Adrenal gland (tissue), 12 donors: ENCODE data around the gene SMG9. TPM values are rescaled to one million over a fixed set of nuclear protein-coding genes. Genes with fewer than 3 reads are reported as not detected.

Experiments used
- DNase-seq, 7 donors: peaks; one replicate each; pipeline ENCODE4 v3.0.0-alpha.2; 2019 to 2020
- H3K27ac ChIP-seq, 5 donors: fragments of 200-600 bp; sonication (generic) in 4 of 5; 1 replicate in 3 of 5; 2 replicates in 2 of 5; pipeline versions ENCODE4 v1.5.1 to v1.8.0; 2016 to 2020; ENCODE audit warnings: mild to moderate bottlenecking in 1 of 5
- H3K27me3 ChIP-seq: fragments of 200-600 bp; 2 replicates; pipeline ENCODE4 v1.8.0; 2021
- H3K36me3 ChIP-seq, 2 donors: fragments of 200-600 bp; replicated peaks in 1 of 2; 1 replicate in 1 of 2; 2 replicates in 1 of 2; pipeline versions ENCODE4 v1.5.1 to v1.8.0; 2018 to 2022
- H3K4me1 ChIP-seq, 2 donors: fragments of 200-600 bp; replicated peaks in 1 of 2; 1 replicate in 1 of 2; 2 replicates in 1 of 2; pipeline versions ENCODE4 v1.5.1 to v1.8.0; 2018 to 2021
- H3K4me3 ChIP-seq, 4 donors: fragments of 200-600 bp; sonication (generic) in 3 of 4; one replicate each; pipeline ENCODE4 v1.5.1; 2016 to 2018
- H3K9me3 ChIP-seq, 3 donors: fragments of 200-600 bp; sonication (generic) in 1 of 3; replicated peaks in 1 of 3; 1 replicate in 2 of 3; 2 replicates in 1 of 3; pipeline versions ENCODE4 v1.5.1 to v1.8.0; 2016 to 2021
- CTCF ChIP-seq, 6 experiments: fragments of 450-650 bp in 4 of 6; fragments of 200-600 bp in 2 of 6; sonication (generic) in 1 of 6; IDR thresholded peaks; 1 replicate in 5 of 6; 2 replicates in 1 of 6; pipeline versions ENCODE4 v1.5.1 to v1.8.0; 2016 to 2021; ENCODE audit warnings: antibody characterized with exemption in 6 of 6, mild to moderate bottlenecking in 2 of 6, moderate library complexity in 1 of 6
- POLR2A ChIP-seq, 2 donors: fragments of 450-650 bp; IDR thresholded peaks; one replicate each; pipeline ENCODE4 v1.6.1; 2017; ENCODE audit warnings: antibody characterized with exemption in 2 of 2, mild to moderate bottlenecking in 2 of 2, moderate library complexity in 1 of 2
- WGBS, 4 donors: extraction: QIAGEN DNeasy Blood & Tissue Kit in 2 of 4; methylation state at CpG; one replicate each; pipeline versions ENCODE4 v1.1.5 to v1.1.7; 2013 to 2017; 5-methylcytosine and 5-hydroxymethylcytosine counted together
- intact Hi-C, 2 donors: fragments of 100-400 bp; cut with DNase I; formaldehyde crosslinking; loops; one replicate each; pipeline versions ENCODE4 v1.14.1 to v1.15.0; 2022 to 2023
- polyA plus RNA-seq, 3 donors: library from polyadenylated mRNA; stranded (reverse); fragments of 200-250 nt in 2 of 3; fragments of 350-450 nt in 1 of 3; fragmentation: Illumina TruSeq in 1 of 3; extraction: RNeasy Lipid Tissue Mini Kit (QIAGEN cat#74804) in 1 of 3; gene quantifications; one replicate each; pipeline ENCODE4 v1.2.3, GENCODE V29; 2013 to 2014
- total RNA-seq, 9 donors: library from RNA; depleted of rRNA in 4 of 9; stranded (reverse); fragments of >200 nt in 4 of 9; fragments of 120-200 nt in 1 of 9; fragmentation: NEBNext Ultra II Directional in 1 of 9; extraction: Animal tissue kit (Norgen Biotek cat#: 25700) in 1 of 9; gene quantifications; one replicate each; pipeline versions ENCODE4 v1.1.0 to v1.2.4, GENCODE V29; 2013 to 2023
- donor health status: healthy with polysubstance abuse.
- donor health status: Bipolar disorder and iron deficiency.
- donor health status: DM: yes; HTN: yes; CAD: no.
- donor health status: DM: no; HTN: no; CAD: no.
- donor health status: DM: no; HTN: no; CAD: no.
- donor health status: DM: yes; HTN: yes; CAD: no.

SMG9 gene
- total and polyA plus RNA-seq, 12 donors, result 19.4 to 63.2 (median 42.8) TPM

- TF ChIP-seq POLR2A (IDR thresholded peaks at IDR 0.05) (no peak), CTCF (IDR thresholded peaks at IDR 0.05) (no peak)
- Histone ChIP-seq H3K36me3 (no peaks in the 10 kb centered on the region), H3K9me3 (no peaks in the 10 kb centered on the region), H3K27ac (no peak overlapping the region), H3K4me3 (no peak overlapping the region), H3K4me1 (peaks cover 0 to 17% of the 10 kb centered on the region in 2 donors), H3K27me3 (no peaks in the 10 kb centered on the region)
- no peak for DNase-seq
- WGBS, 4 donors, result 89 to 93% (median 91%) methylated on average over 5 to 14 of the region's 14 CpGs
- intact Hi-C loops, result no loop called here
Observed at GRCh38 chr19:43769256-43769655, 14.5 kb upstream of the SMG9 start.

- peak in 1 of 7 donors; percentile 33 for DNase-seq
- WGBS, 4 donors, result 69 to 77% (median 71%) methylated on average over 14 to 15 of the region's 15 CpGs
- intact Hi-C loops, result no loop called here
- TF ChIP-seq POLR2A (IDR thresholded peaks at IDR 0.05) (no peak), CTCF (IDR thresholded peaks at IDR 0.05) (no peak)
- no peak overlapping the region for H3K4me3 ChIP-seq
- H3K36me3 ChIP-seq, result no peaks in the 10 kb centered on the region
- H3K27ac ChIP-seq, result no peak overlapping the region
- peaks cover under 1 to 19% of the 10 kb centered on the region in 2 donors for H3K4me1 ChIP-seq
- H3K9me3 ChIP-seq, result no peaks in the 10 kb centered on the region
- H3K27me3 ChIP-seq, result no peaks in the 10 kb centered on the region
Observed at GRCh38 chr19:43768273-43769050, 13.7 kb upstream of the SMG9 start.

- Histone ChIP-seq H3K9me3 (no peaks in the 10 kb centered on the region), H3K4me3 (no peak overlapping the region), H3K4me1 (peaks cover 4 to 24% of the 10 kb centered on the region in 2 donors), H3K27ac (no peak overlapping the region), H3K36me3 (no peaks in the 10 kb centered on the region), H3K27me3 (no peaks in the 10 kb centered on the region)
- intact Hi-C loops, result no loop called here
- DNase-seq, result no peak
- TF ChIP-seq CTCF (IDR thresholded peaks at IDR 0.05) (no peak), POLR2A (IDR thresholded peaks at IDR 0.05) (no peak)
- 75 to 85% (median 77%) methylated on average over 1 of the region's 1 CpG for WGBS, 4 donors
Observed at GRCh38 chr19:43767818-43768217, 13.1 kb upstream of the SMG9 start.

- H3K4me3 ChIP-seq, result no peak overlapping the region
- H3K27me3 ChIP-seq, result no peaks in the 10 kb centered on the region
- no peak overlapping the region for H3K27ac ChIP-seq
- no peak for DNase-seq
- intact Hi-C loops, result no loop called here
- TF ChIP-seq POLR2A (IDR thresholded peaks at IDR 0.05), result no peak
- no peak for TF ChIP-seq CTCF (IDR thresholded peaks at IDR 0.05)
- WGBS, 4 donors, result 63 to 88% (median 84%) methylated on average over 2 to 7 of the region's 7 CpGs
- H3K4me1 ChIP-seq, result peaks cover 4 to 24% of the 10 kb centered on the region in 2 donors
- no peaks in the 10 kb centered on the region for H3K9me3 ChIP-seq
- H3K36me3 ChIP-seq, result no peaks in the 10 kb centered on the region
Observed at GRCh38 chr19:43767316-43767715, 12.6 kb upstream of the SMG9 start.
